GM12878 (cell line): ENCODE results near the gene GALNT6. TPM values are rescaled to one million over a fixed set of nuclear protein-coding genes. Genes with fewer than 3 reads are reported as not detected.

ENCODE experiments used
- BACH1 ChIP-seq: fragments of 450-650 bp; IDR thresholded peaks from 2 replicates; pipeline ENCODE4 v1.6.1; 2017; ENCODE audit warnings: mild to moderate bottlenecking, borderline replicate concordance
- BCL3 ChIP-seq: IDR thresholded peaks from 2 replicates; pipeline ENCODE4 v1.6.1; 2011; ENCODE audit warnings: borderline replicate concordance, low read depth, mild to moderate bottlenecking, moderate library complexity, low read length; ENCODE audit not compliant: insufficient read depth, poor library complexity, severe bottlenecking
- BHLHE40 ChIP-seq, 2 experiments: fragments of 450-650 bp in 1 of 2; IDR thresholded peaks; 2 replicates each; pipeline ENCODE4 v1.6.1; 2011 to 2017; ENCODE audit warnings: low read depth in 2 of 2, borderline replicate concordance in 1 of 2, improper control_type of control experiment in 1 of 2, low read length in 1 of 2, mild to moderate bottlenecking in 1 of 2
- CBX5 ChIP-seq: sonication (generic); IDR thresholded peaks from 2 replicates; pipeline ENCODE4 v1.6.1; 2016; ENCODE audit warnings: low read depth, moderate library complexity, mild to moderate bottlenecking, inconsistent platforms
- E2F8 ChIP-seq: fragments of 450-650 bp; IDR thresholded peaks from 2 replicates; pipeline ENCODE4 v1.6.1; 2018; ENCODE audit warnings: mild to moderate bottlenecking, low read depth, moderate library complexity; ENCODE audit not compliant: partially characterized antibody
- EGR1 ChIP-seq, 2 experiments: IDR thresholded peaks; 1 replicate in 1 of 2; 2 replicates in 1 of 2; pipeline ENCODE4 v1.6.1; 2011 to 2012; ENCODE audit warnings: low read depth in 2 of 2, low read length in 2 of 2, borderline replicate concordance in 1 of 2, mild to moderate bottlenecking in 1 of 2, moderate library complexity in 1 of 2
- HCFC1 ChIP-seq: fragments of 150-350 bp; IDR thresholded peaks from 2 replicates; pipeline ENCODE4 v1.6.1; 2014; ENCODE audit warnings: low read length
- HSF1 ChIP-seq: fragments of 150-350 bp; IDR thresholded peaks from 2 replicates; pipeline ENCODE4 v1.6.1; 2014; ENCODE audit warnings: mild to moderate bottlenecking, low read depth, low read length
- KDM1A ChIP-seq: fragments of 200-600 bp; sonication (generic); IDR thresholded peaks from 2 replicates; pipeline ENCODE4 v1.6.1; 2016; ENCODE audit warnings: borderline replicate concordance
- NFXL1 ChIP-seq: fragments of 450-650 bp; IDR thresholded peaks from 2 replicates; pipeline ENCODE4 v1.6.1; 2017; ENCODE audit warnings: antibody characterized with exemption, mild to moderate bottlenecking, borderline replicate concordance
- NR2C1 ChIP-seq: fragments of 450-650 bp; IDR thresholded peaks from 2 replicates; pipeline ENCODE4 v1.6.1; 2017; ENCODE audit warnings: antibody characterized with exemption, mild to moderate bottlenecking, moderate library complexity
- POU2F2 ChIP-seq: IDR thresholded peaks from 3 replicates; pipeline ENCODE4 v1.6.1; 2011; ENCODE audit warnings: low read depth, mild to moderate bottlenecking, low read length, borderline replicate concordance
- SIN3A ChIP-seq: IDR thresholded peaks from 2 replicates; pipeline ENCODE4 v1.6.1; 2012; ENCODE audit warnings: low read depth, low read length, improper control_type of control experiment
- SMAD1 ChIP-seq: fragments of 450-650 bp; IDR thresholded peaks from 2 replicates; pipeline ENCODE4 v1.6.1; 2018; ENCODE audit warnings: mild to moderate bottlenecking, low read depth; ENCODE audit not compliant: partially characterized antibody
- SUPT20H ChIP-seq: IDR thresholded peaks from 2 replicates; pipeline ENCODE4 v1.6.1; 2011; ENCODE audit warnings: low read depth, mild to moderate bottlenecking, low read length, moderate library complexity, borderline replicate concordance; ENCODE audit not compliant: control insufficient read depth
- ZSCAN29 ChIP-seq: fragments of 450-650 bp; IDR thresholded peaks from 2 replicates; pipeline ENCODE4 v1.6.1; 2017; ENCODE audit warnings: mild to moderate bottlenecking, moderate library complexity
- ZZZ3 ChIP-seq: IDR thresholded peaks from 2 replicates; pipeline ENCODE4 v1.6.1; 2011; ENCODE audit warnings: low read depth; ENCODE audit not compliant: control insufficient read depth, insufficient read length
- polyA plus RNA-seq, 11 experiments: library from polyadenylated mRNA; depleted of rRNA in 4 of 11; unstranded in 6 of 11; stranded (reverse) in 5 of 11; fragments of >200 nt; fragmentation: Nextera tagmentation in 4 of 11; fragmentation: Illumina TruSeq in 1 of 11; extraction: Ambion mirVana in 4 of 11; extraction: Trizol in 1 of 11; gene quantifications; 1 replicate in 1 of 11; 2 replicates in 10 of 11; pipeline versions ENCODE4 v1.2.1 to v1.2.3, GENCODE V29; 2011 to 2016; ENCODE audit warnings: inconsistent platforms in 2 of 11, missing spikeins in 2 of 11, low read depth in 1 of 11
- total RNA-seq, 4 experiments: library from RNA; depleted of rRNA in 3 of 4; stranded (reverse); fragments of >200 nt in 3 of 4; fragmentation: Illumina TruSeq in 1 of 4; extraction: Trizol in 1 of 4; gene quantifications; 2 replicates each; pipeline versions ENCODE4 v1.2.1 to v1.2.3, GENCODE V29; 2013 to 2021
- TF ChIP-seq, protein P1 (sequence below): IDR thresholded peaks from 2 replicates; pipeline ENCODE4 v1.6.1; 2012; ENCODE audit warnings: mild to moderate bottlenecking, low read depth, low read length

Gene GALNT6
- total and polyA plus RNA-seq, 10 of the 15 experiments (the other 5 are each of a cell fraction or from before 2014, with no cell fraction given): 6.6 to 40.4 (median 23.7) TPM

GRCh38 chr12:51341251-51342007 is 49.8 kb downstream of the GALNT6 start (continued):
- TF ChIP-seq, protein P1, sequence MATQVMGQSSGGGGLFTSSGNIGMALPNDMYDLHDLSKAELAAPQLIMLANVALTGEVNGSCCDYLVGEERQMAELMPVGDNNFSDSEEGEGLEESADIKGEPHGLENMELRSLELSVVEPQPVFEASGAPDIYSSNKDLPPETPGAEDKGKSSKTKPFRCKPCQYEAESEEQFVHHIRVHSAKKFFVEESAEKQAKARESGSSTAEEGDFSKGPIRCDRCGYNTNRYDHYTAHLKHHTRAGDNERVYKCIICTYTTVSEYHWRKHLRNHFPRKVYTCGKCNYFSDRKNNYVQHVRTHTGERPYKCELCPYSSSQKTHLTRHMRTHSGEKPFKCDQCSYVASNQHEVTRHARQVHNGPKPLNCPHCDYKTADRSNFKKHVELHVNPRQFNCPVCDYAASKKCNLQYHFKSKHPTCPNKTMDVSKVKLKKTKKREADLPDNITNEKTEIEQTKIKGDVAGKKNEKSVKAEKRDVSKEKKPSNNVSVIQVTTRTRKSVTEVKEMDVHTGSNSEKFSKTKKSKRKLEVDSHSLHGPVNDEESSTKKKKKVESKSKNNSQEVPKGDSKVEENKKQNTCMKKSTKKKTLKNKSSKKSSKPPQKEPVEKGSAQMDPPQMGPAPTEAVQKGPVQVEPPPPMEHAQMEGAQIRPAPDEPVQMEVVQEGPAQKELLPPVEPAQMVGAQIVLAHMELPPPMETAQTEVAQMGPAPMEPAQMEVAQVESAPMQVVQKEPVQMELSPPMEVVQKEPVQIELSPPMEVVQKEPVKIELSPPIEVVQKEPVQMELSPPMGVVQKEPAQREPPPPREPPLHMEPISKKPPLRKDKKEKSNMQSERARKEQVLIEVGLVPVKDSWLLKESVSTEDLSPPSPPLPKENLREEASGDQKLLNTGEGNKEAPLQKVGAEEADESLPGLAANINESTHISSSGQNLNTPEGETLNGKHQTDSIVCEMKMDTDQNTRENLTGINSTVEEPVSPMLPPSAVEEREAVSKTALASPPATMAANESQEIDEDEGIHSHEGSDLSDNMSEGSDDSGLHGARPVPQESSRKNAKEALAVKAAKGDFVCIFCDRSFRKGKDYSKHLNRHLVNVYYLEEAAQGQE: no peak
- TF ChIP-seq KDM1A: no peak
- TF ChIP-seq NFXL1: no peak
- TF ChIP-seq ZSCAN29: no peak
- no peak for TF ChIP-seq EGR1 (IDR thresholded peaks at IDR 0.05; ENCODE audit: borderline replicate concordance in 1 of 2, low read depth in 2 of 2, low read length in 2 of 2)
- TF ChIP-seq POU2F2: peak; percentile 68; the same call in 2 of the 3 replicates
- no peak for TF ChIP-seq BHLHE40 (IDR thresholded peaks at IDR 0.05; ENCODE audit: borderline replicate concordance in 1 of 2, low read depth in 2 of 2, low read length in 1 of 2)
- no peak for TF ChIP-seq SMAD1
- TF ChIP-seq ZZZ3: no peak
- TF ChIP-seq HCFC1: peak; percentile 34; the same call in 1 of the 2 replicates
- no peak for TF ChIP-seq HSF1
- no peak for TF ChIP-seq SUPT20H
- TF ChIP-seq E2F8: no peak
- no peak for TF ChIP-seq CBX5
- no peak for TF ChIP-seq NR2C1
- no peak for TF ChIP-seq SIN3A
- TF ChIP-seq BCL3: no peak
- no peak for TF ChIP-seq BACH1
